H1 (cell line): Measurements from ENCODE around the gene NUMB. TPM values are rescaled to one million over a fixed set of nuclear protein-coding genes. Genes with fewer than 3 reads are reported as not detected.

Experiments
- CTCF ChIA-PET: fragments of 300-600 bp; sonication (Branson Sonifier 250); formaldehyde crosslinking; loops from one replicate; lab custom pipeline; 2021; ENCODE audit not compliant: partially characterized antibody; lab: Charles Lee
- POLR2A ChIA-PET: fragments of 300-600 bp; sonication (Branson Sonifier 250); formaldehyde crosslinking; loops from one replicate; lab custom pipeline; 2021; ENCODE audit warnings: inconsistent platforms; ENCODE audit not compliant: partially characterized antibody; lab: Charles Lee
- DNase-seq, 2 experiments: peaks; one replicate each; pipeline versions ENCODE4 v3.0.0 to v3.0.0-alpha.2; 2010 to 2022; ENCODE audit warnings: low spot score in 2 of 2, low read depth in 1 of 2, mixed read lengths in 1 of 2
- FAIRE-seq: peaks from 2 replicates; lab custom pipeline; 2011; peaks lifted over from hg19 to GRCh38; lab: Jason Lieb, UNC
- H2AFZ ChIP-seq: 2 replicates; pipeline ENCODE4 v1.8.1; 2012; ENCODE audit warnings: low read length, inconsistent platforms
- H2AK5ac ChIP-seq: 2 replicates; pipeline ENCODE4 v1.6.1; 2013; ENCODE audit warnings: low read depth, low read length
- H2BK120ac ChIP-seq: replicated peaks from 2 replicates; pipeline ENCODE3; 2013; ENCODE audit warnings: low read depth, low read length, inconsistent platforms
- H2BK12ac ChIP-seq: 2 replicates; pipeline ENCODE4 v1.6.1; 2013; ENCODE audit warnings: low read depth, low read length
- H2BK15ac ChIP-seq: 2 replicates; pipeline ENCODE4 v1.6.1; 2013; ENCODE audit warnings: low read length
- H2BK20ac ChIP-seq: 2 replicates; pipeline ENCODE4 v1.6.1; 2013; ENCODE audit warnings: low read length
- H2BK5ac ChIP-seq: 2 replicates; pipeline ENCODE4 v1.6.1; 2013; ENCODE audit warnings: low read depth, low read length
- H3K14ac ChIP-seq: 2 replicates; pipeline ENCODE4 v1.6.1; 2013; ENCODE audit warnings: inconsistent platforms; ENCODE audit not compliant: insufficient read length
- H3K18ac ChIP-seq: 2 replicates; pipeline ENCODE4 v1.6.1; 2013; ENCODE audit warnings: low read length; ENCODE audit errors: extremely low read depth
- H3K23ac ChIP-seq: 2 replicates; pipeline ENCODE4 v1.6.1; 2013; ENCODE audit warnings: inconsistent platforms; ENCODE audit not compliant: insufficient read length
- H3K23me2 ChIP-seq: 2 replicates; pipeline ENCODE4 v1.6.1; 2013; ENCODE audit warnings: low read depth, low read length
- H3K27ac ChIP-seq: 2 replicates; pipeline ENCODE4 v1.6.1; 2011; ENCODE audit warnings: low read depth, low read length, inconsistent platforms
- H3K27me3 ChIP-seq, 4 experiments: replicated peaks in 1 of 4; 1 replicate in 1 of 4; 2 replicates in 3 of 4; pipeline versions ENCODE4 v1.6.1 to v1.8.1; 2011 to 2013; ENCODE audit warnings: low read length in 3 of 4, mild to moderate bottlenecking in 3 of 4, inconsistent platforms in 2 of 4, mixed read lengths in 2 of 4, moderate library complexity in 1 of 4; ENCODE audit not compliant: control insufficient read depth in 3 of 4, insufficient read depth in 3 of 4; ENCODE audit errors: extremely low read depth in 1 of 4
- H3K36me3 ChIP-seq, 4 experiments: 2 replicates each; pipeline versions ENCODE4 v1.6.1 to v1.8.1; 2011 to 2013; ENCODE audit warnings: mild to moderate bottlenecking in 4 of 4, low read length in 3 of 4, moderate library complexity in 2 of 4, control low read depth in 1 of 4, inconsistent platforms in 1 of 4; ENCODE audit not compliant: insufficient read depth in 4 of 4, control insufficient read depth in 2 of 4
- H3K4ac ChIP-seq: replicated peaks from 2 replicates; pipeline ENCODE3; 2013; ENCODE audit warnings: low read length, low read depth, mixed read lengths, inconsistent platforms; ENCODE audit not compliant: insufficient read length
- H3K4me1 ChIP-seq, 4 experiments: replicated peaks in 1 of 4; 1 replicate in 1 of 4; 2 replicates in 3 of 4; pipeline versions ENCODE4 v1.6.1 to v1.8.1; 2011 to 2013; ENCODE audit warnings: low read length in 3 of 4, inconsistent platforms in 2 of 4, mixed read lengths in 1 of 4; ENCODE audit not compliant: insufficient read depth in 4 of 4, control insufficient read depth in 3 of 4
- H3K4me2 ChIP-seq, 2 experiments: 2 replicates each; pipeline versions ENCODE4 v1.6.1 to v1.8.1; 2011 to 2013; ENCODE audit warnings: low read depth in 2 of 2, low read length in 2 of 2, control low read depth in 1 of 2, inconsistent platforms in 1 of 2, mild to moderate bottlenecking in 1 of 2; ENCODE audit not compliant: insufficient read depth in 1 of 2
- H3K4me3 ChIP-seq, 4 experiments: fragments of 200-600, 300-600 bp in 1 of 4; sonication (generic), shearing (Covaris generic), sonication (Bioruptor Twin) in 1 of 4; 2 replicates each; pipeline versions ENCODE4 v1.5.1 to v1.8.1; 2011 to 2016; ENCODE audit warnings: low read length in 4 of 4, low read depth in 3 of 4, control low read depth in 2 of 4, inconsistent platforms in 2 of 4, mild to moderate bottlenecking in 2 of 4, mixed read lengths in 1 of 4, moderate library complexity in 1 of 4; ENCODE audit not compliant: insufficient read depth in 2 of 4; ENCODE audit errors: extremely low read depth in 1 of 4
- H3K56ac ChIP-seq: replicated peaks from 2 replicates; pipeline ENCODE3; 2013; ENCODE audit warnings: low read depth, mild to moderate bottlenecking, mixed read lengths, low read length, inconsistent platforms; ENCODE audit not compliant: insufficient read length
- H3K79me1 ChIP-seq: 2 replicates; pipeline ENCODE4 v1.6.1; 2013; ENCODE audit warnings: low read depth, low read length, control low read depth
- H3K79me2 ChIP-seq, 2 experiments: 2 replicates each; pipeline versions ENCODE4 v1.6.1 to v1.8.1; 2012 to 2013; ENCODE audit warnings: low read length in 2 of 2, mild to moderate bottlenecking in 2 of 2, inconsistent platforms in 1 of 2; ENCODE audit not compliant: insufficient read depth in 2 of 2, control insufficient read depth in 1 of 2
- H3K9ac ChIP-seq, 4 experiments: replicated peaks in 1 of 4; 1 replicate in 1 of 4; 2 replicates in 3 of 4; pipeline versions ENCODE4 v1.6.1 to v1.8.1; 2011 to 2013; ENCODE audit warnings: low read depth in 3 of 4, low read length in 3 of 4, control low read depth in 2 of 4, mild to moderate bottlenecking in 2 of 4, moderate library complexity in 2 of 4, inconsistent platforms in 1 of 4; ENCODE audit errors: extremely low read depth in 1 of 4
- H3K9me3 ChIP-seq, 2 experiments: 2 replicates each; pipeline versions ENCODE4 v1.6.1 to v1.8.1; 2012 to 2013; ENCODE audit warnings: mild to moderate bottlenecking in 2 of 2, moderate library complexity in 2 of 2, control low read depth in 1 of 2, inconsistent platforms in 1 of 2, low read depth in 1 of 2, low read length in 1 of 2, mixed read lengths in 1 of 2; ENCODE audit not compliant: insufficient read depth in 2 of 2
- H4K20me1 ChIP-seq, 2 experiments: replicated peaks in 1 of 2; 2 replicates each; pipeline versions ENCODE3 to v1.8.1; 2011 to 2013; ENCODE audit warnings: inconsistent platforms in 2 of 2, low read length in 2 of 2, mild to moderate bottlenecking in 1 of 2; ENCODE audit not compliant: insufficient read depth in 2 of 2, control insufficient read depth in 1 of 2
- H4K5ac ChIP-seq: 2 replicates; pipeline ENCODE4 v1.6.1; 2013; ENCODE audit warnings: low read length, low read depth, mixed read lengths, inconsistent platforms; ENCODE audit not compliant: insufficient read length
- H4K8ac ChIP-seq: 2 replicates; pipeline ENCODE4 v1.8.0; 2013; ENCODE audit warnings: mild to moderate bottlenecking, moderate library complexity, low read length, inconsistent platforms; ENCODE audit not compliant: insufficient read depth; ENCODE audit errors: extremely low read depth
- H4K91ac ChIP-seq: replicated peaks from 2 replicates; pipeline ENCODE3; 2013; ENCODE audit warnings: low read length, mixed read lengths, inconsistent platforms; ENCODE audit not compliant: insufficient read length
- ASH2L ChIP-seq: fragments of 200-600, 300-600 bp; sonication (generic); IDR thresholded peaks from one replicate; pipeline ENCODE4 v1.7.1; 2017; ENCODE audit warnings: low read length
- ATF2 ChIP-seq: IDR thresholded peaks from 2 replicates; pipeline ENCODE4 v1.6.1; 2012; ENCODE audit warnings: low read length, inconsistent platforms
- BRCA1 ChIP-seq: IDR thresholded peaks from 2 replicates; pipeline ENCODE4 v1.6.1; 2012; ENCODE audit warnings: low read depth, low read length, improper control_type of control experiment
- HDAC2 ChIP-seq, 2 experiments: fragments of 300-600 bp in 1 of 2; sonication (generic) in 1 of 2; IDR thresholded peaks; 2 replicates each; pipeline ENCODE4 v1.6.1; 2011 to 2012; ENCODE audit warnings: low read depth in 2 of 2, low read length in 2 of 2, mild to moderate bottlenecking in 2 of 2, moderate library complexity in 2 of 2, borderline replicate concordance in 1 of 2, inconsistent platforms in 1 of 2
- KDM4A ChIP-seq: IDR thresholded peaks from one replicate; pipeline ENCODE4 v1.7.1; 2012; ENCODE audit warnings: low read depth, mild to moderate bottlenecking, moderate library complexity, low read length, inconsistent platforms; ENCODE audit not compliant: severe bottlenecking
- RBBP5 ChIP-seq: IDR thresholded peaks from 2 replicates; pipeline ENCODE4 v1.7.1; 2012; ENCODE audit warnings: low read depth, mild to moderate bottlenecking, inconsistent platforms, low read length, moderate library complexity, borderline replicate concordance
- SAP30 ChIP-seq: fragments of 300-600 bp; sonication (generic); IDR thresholded peaks from 2 replicates; pipeline ENCODE4 v1.7.1; 2012; ENCODE audit warnings: low read length, moderate library complexity, mild to moderate bottlenecking, inconsistent platforms; ENCODE audit not compliant: insufficient read depth, insufficient replicate concordance
- SIN3A ChIP-seq, 2 experiments: IDR thresholded peaks in 1 of 2; conservative IDR thresholded peaks in 1 of 2; 2 replicates each; pipeline ENCODE4 v1.6.1; 2011 to 2012; ENCODE audit warnings: low read length in 2 of 2, improper control_type of control experiment in 1 of 2, low read depth in 1 of 2, mild to moderate bottlenecking in 1 of 2
- SP4 ChIP-seq: IDR thresholded peaks from 2 replicates; pipeline ENCODE4 v1.6.1; 2012; ENCODE audit warnings: low read length, inconsistent platforms
- SUZ12 ChIP-seq: fragments of 200-600 bp; sonication (generic); IDR thresholded peaks from 2 replicates; pipeline ENCODE4 v1.6.1; 2012; ENCODE audit warnings: mild to moderate bottlenecking, inconsistent platforms, low read length, moderate library complexity, mixed read lengths
- WGBS, 2 experiments: shearing (Covaris generic) in 1 of 2; methylation state at CpG; one replicate each; pipeline versions ENCODE4 v1.1.6 to v1.1.7; 2013 to 2015; ENCODE audit warnings: low lambda C conversion rate in 2 of 2, mixed read lengths in 2 of 2, inconsistent platforms in 1 of 2, low coverage in 1 of 2, missing lambda C conversion rate in 1 of 2; ENCODE audit not compliant: insufficient replicate concordance in 2 of 2, insufficient coverage in 1 of 2, insufficient read length in 1 of 2; ENCODE audit errors: extremely low coverage in 1 of 2, missing lambda C conversion rate in 1 of 2; 5-methylcytosine and 5-hydroxymethylcytosine counted together
- polyA plus RNA-seq, 7 experiments: library from polyadenylated mRNA; depleted of rRNA in 3 of 7; stranded (reverse) in 5 of 7; unstranded in 2 of 7; fragments of >200 nt in 5 of 7; fragments of 200-250 nt in 2 of 7; gene quantifications; 1 replicate in 5 of 7; 2 replicates in 1 of 7; 4 replicates in 1 of 7; pipeline versions ENCODE4 v1.2.1 to v1.2.3, GENCODE V29; 2011 to 2013; ENCODE audit warnings: missing spikeins in 2 of 7, mixed read lengths in 2 of 7
- total RNA-seq: library from RNA; stranded (reverse); fragmentation: NEBNext Ultra II Directional; extraction: Animal tissue kit (Norgen Biotek cat#: 25700); gene quantifications from 2 replicates; pipeline ENCODE4 v1.2.1, GENCODE V29; 2021

The NUMB gene
- total and polyA plus RNA-seq, 2 of the 8 experiments (the other 6 are each of a cell fraction or from before 2014, with no cell fraction given), result 54.3 to 78.1 TPM

- H4K91ac ChIP-seq, result no peak overlapping the region
- FAIRE-seq (no peak), DNase-seq (no peak)
- H3K9ac ChIP-seq, result peak overlapping the region; percentile 62 to 76 (median 66)
- peak overlapping the region; percentile 73 to 82 for H3K4me2 ChIP-seq
- H3K4ac ChIP-seq, result peak overlapping the region; percentile 14
- H3K79me2 ChIP-seq, result peaks cover 0 to 43% of the 10 kb centered on the region in 2 experiments; a peak in 3 of 4 replicates
- no peak overlapping the region for H3K23ac ChIP-seq
- WGBS, 2 experiments, result 0% methylated on average over 8 of the region's 14 CpGs; no CpG with 5 or more reads in 1 of the 2 experiments
- H3K4me1 ChIP-seq, result peaks cover 0 to 7% (median 3%) of the 10 kb centered on the region in 4 experiments; a peak in 3 of 7 replicates
- H2BK15ac ChIP-seq, result no peak overlapping the region
- H2AFZ ChIP-seq, result no peak overlapping the region
- no peak overlapping the region for H4K5ac ChIP-seq
- H2AK5ac ChIP-seq, result no peak overlapping the region
- POLR2A ChIA-PET, result interaction anchor here (1.0 to 1.8 kb wide), 8 partner anchors 9 to 328 kb away, joined by 3 to 5 read pairs (median 3); no protein-coding TSS in a partner anchor
- no peaks in the 10 kb centered on the region for H4K20me1 ChIP-seq
- no peak overlapping the region for H3K14ac ChIP-seq
- H3K36me3 ChIP-seq, result no peaks in the 10 kb centered on the region
- H3K27ac ChIP-seq, result no peak overlapping the region; the same call in 1 of the 2 replicates
- no peak overlapping the region for H2BK12ac ChIP-seq
- peaks cover 5% of the 10 kb centered on the region for H3K23me2 ChIP-seq
- peak overlapping the region; percentile 76 for H4K8ac ChIP-seq
- H3K56ac ChIP-seq, result no peak overlapping the region
- H2BK20ac ChIP-seq, result no peak overlapping the region
- TF ChIP-seq ATF2, result no peak
- TF ChIP-seq KDM4A, result peak; percentile 84
- 0 out of 4 replicates have a peak, but pooled peaks of 1 of the 2 experiments have one; percentile 0 for TF ChIP-seq SIN3A (conservative IDR thresholded peaks at IDR 0.05 in 1 of 2, IDR thresholded peaks at IDR 0.05 in 1 of 2; ENCODE audit: low read depth in 1 of 2, low read length in 2 of 2)
- TF ChIP-seq HDAC2 (IDR thresholded peaks at IDR 0.05; ENCODE audit: borderline replicate concordance in 1 of 2, low read depth in 2 of 2, low read length in 2 of 2), result peak in 1 of 2 experiments; percentile 40; a peak in 1 of 4 replicates
- TF ChIP-seq SAP30, result peak; percentile 17
- TF ChIP-seq ASH2L, result peak; percentile 68
- TF ChIP-seq BRCA1, result no peak
- TF ChIP-seq SP4, result no peak
- 0 out of 2 replicates have a peak, but pooled peaks have one; percentile 8 for TF ChIP-seq RBBP5
- no peak for TF ChIP-seq SUZ12
- H2BK120ac ChIP-seq, result no peak overlapping the region
- peaks cover 2% of the 10 kb centered on the region; the same call in 1 of the 2 replicates for H3K79me1 ChIP-seq
- no peaks in the 10 kb centered on the region for H3K27me3 ChIP-seq
- CTCF ChIA-PET, result interaction anchor here (1.1 kb wide), 1 partner anchor 155 kb away, joined by 3 read pairs; no protein-coding TSS in a partner anchor
- no peaks in the 10 kb centered on the region for H3K9me3 ChIP-seq
- no peak overlapping the region; the same call in 1 of the 2 replicates for H2BK5ac ChIP-seq
- peak overlapping the region; percentile 80 to 97 (median 88) for H3K4me3 ChIP-seq
- H3K18ac ChIP-seq, result 0 out of 2 replicates have a peak overlapping the region, but pooled peaks have one; percentile 66
Observed at GRCh38 chr14:73457924-73458182, 493 bp downstream of the NUMB start.
